Measurements from ENCODE around the gene CHSY1. TPM values are rescaled to one million over a fixed set of nuclear protein-coding genes. Genes with fewer than 3 reads are reported as not detected.

Gene CHSY1
- total RNA-seq, 2 donors from 2014 or later: 91.2 to 93.3 TPM

DNA sequence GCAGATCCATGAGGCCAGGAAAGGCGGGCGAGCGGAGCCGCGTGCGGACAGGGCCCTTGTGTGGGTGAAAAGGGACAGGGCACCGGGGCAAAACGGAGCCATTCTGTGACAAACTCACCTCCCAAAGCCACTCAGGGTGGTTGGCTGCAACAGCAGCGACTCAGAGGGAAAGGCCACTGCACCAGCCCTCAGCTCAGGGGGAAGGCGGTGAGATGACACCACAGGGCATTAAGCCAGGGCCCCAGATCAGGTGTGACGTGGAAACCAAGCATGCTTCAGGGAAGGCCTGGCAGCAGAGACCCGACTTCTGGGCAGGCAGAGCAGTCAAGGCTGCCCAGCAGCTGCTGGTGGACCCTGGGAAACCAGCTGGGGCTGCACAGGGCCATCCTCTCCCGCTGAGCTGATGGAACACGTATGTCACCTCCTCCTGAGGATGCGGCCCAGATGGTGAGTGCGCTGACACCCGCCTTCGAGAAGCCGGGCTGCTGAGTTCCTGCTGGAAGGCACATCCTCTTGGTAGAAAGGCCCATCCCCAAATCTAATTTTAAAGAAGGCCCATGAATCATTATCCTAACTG is 82.3 kb downstream of the CHSY1 start:
- H3K9me3 Mint-ChIP-seq: peaks cover 5% of the 10 kb centered on the region
- no peaks in the 10 kb centered on the region for H3K27me3 Mint-ChIP-seq
- peak overlapping the region; percentile 89 to 97 for H3K27ac Mint-ChIP-seq
- H3K36me3 Mint-ChIP-seq: peaks cover 24% of the 10 kb centered on the region
- no peak for DNase-seq (ENCODE audit: low spot score)
- H3K4me1 Mint-ChIP-seq (ENCODE audit: low read depth in 2 of 2): peaks cover 40 to 45% of the 10 kb centered on the region in 2 donors
- peak overlapping the region; percentile 13 for H3K4me3 Mint-ChIP-seq
- ATAC-seq: no peak

GRCh38 chr15:101168898-101169494 is 82.9 kb downstream of the CHSY1 start:
- peak overlapping the region; percentile 89 to 97 for H3K27ac Mint-ChIP-seq
- peaks cover 28% of the 10 kb centered on the region for H3K36me3 Mint-ChIP-seq
- peak overlapping the region; percentile 75 for H3K4me3 Mint-ChIP-seq
- H3K9me3 Mint-ChIP-seq: peaks cover 9% of the 10 kb centered on the region
- H3K27me3 Mint-ChIP-seq: no peaks in the 10 kb centered on the region
- DNase-seq (ENCODE audit: low spot score) (no peak), ATAC-seq (no peak)
- H3K4me1 Mint-ChIP-seq (ENCODE audit: low read depth in 2 of 2): peaks cover 39 to 40% of the 10 kb centered on the region in 2 donors

DNA sequence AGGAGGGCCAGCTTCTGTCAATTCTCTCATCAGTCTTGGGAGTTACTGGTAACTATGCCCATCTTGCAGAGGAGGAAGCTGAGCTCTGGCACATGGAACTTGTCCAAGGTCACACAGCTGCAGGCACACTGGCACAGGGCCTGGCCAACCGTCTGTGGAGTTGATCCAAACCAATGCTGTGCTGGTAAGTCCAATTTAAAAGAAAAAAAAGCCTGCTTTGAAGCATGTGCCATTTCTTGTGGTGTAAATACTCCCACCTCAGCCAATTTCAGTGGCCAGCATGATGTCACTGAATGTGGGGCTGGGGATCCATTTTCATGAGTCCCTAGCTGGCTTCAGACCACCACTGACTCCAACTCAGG is 83.4 kb downstream of the CHSY1 start:
- Mint-ChIP-seq H3K4me3 (peak overlapping the region; percentile 75), H3K4me1 (ENCODE audit: low read depth in 2 of 2) (peaks cover 36 to 38% of the 10 kb centered on the region in 2 donors), H3K27me3 (no peaks in the 10 kb centered on the region), H3K9me3 (peaks cover 9% of the 10 kb centered on the region), H3K36me3 (peaks cover 28% of the 10 kb centered on the region), H3K27ac (peak overlapping the region; percentile 89 to 97)
- peak in 1 of 2 donors; percentile 15 for ATAC-seq
- no peak for DNase-seq (ENCODE audit: low spot score)

DNA sequence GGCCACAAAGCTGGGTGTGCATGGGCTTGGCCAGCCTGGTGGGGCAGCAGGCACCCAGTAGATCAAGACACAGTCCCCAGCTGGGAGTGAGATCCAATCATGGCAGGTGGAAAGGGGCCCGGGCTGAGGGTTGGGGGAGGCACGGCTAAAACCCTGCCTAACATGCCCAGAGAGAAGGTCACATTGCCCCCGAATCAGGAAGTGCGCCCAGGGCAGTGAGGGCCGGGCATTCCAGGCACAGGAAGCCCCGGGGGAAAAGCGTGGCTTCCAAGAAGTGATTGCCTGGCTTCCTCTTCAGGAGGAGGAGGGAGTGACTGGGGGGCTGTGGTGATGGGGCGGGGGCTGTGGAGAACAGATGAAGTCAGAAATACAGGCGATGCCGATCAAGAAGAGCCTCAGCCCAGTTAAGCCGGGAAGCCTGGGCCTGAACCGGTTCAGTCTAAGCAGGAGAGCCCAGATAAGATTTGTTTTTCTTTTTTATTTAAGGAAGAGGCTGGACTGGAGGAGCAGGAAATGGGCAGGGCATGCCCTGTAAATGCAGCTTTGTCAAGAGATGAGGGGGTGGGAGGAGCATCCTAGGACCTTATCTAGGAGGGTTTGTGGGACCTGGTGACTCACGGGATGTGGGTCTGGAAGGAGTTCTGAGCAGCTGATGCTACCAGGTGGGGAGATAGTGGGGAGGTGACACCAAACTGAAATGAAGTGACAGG is 83.9 kb downstream of the CHSY1 start:
- DNase-seq (ENCODE audit: low spot score) (no peak), ATAC-seq (peak; percentile 90 to 93)
- peak overlapping the region; percentile 75 for H3K4me3 Mint-ChIP-seq
- peaks cover 28% of the 10 kb centered on the region for H3K36me3 Mint-ChIP-seq
- no peaks in the 10 kb centered on the region for H3K27me3 Mint-ChIP-seq
- peaks cover 36 to 38% of the 10 kb centered on the region in 2 donors for H3K4me1 Mint-ChIP-seq (ENCODE audit: low read depth in 2 of 2)
- peaks cover 9% of the 10 kb centered on the region for H3K9me3 Mint-ChIP-seq
- H3K27ac Mint-ChIP-seq: peak overlapping the region; percentile 89 to 97

DNA sequence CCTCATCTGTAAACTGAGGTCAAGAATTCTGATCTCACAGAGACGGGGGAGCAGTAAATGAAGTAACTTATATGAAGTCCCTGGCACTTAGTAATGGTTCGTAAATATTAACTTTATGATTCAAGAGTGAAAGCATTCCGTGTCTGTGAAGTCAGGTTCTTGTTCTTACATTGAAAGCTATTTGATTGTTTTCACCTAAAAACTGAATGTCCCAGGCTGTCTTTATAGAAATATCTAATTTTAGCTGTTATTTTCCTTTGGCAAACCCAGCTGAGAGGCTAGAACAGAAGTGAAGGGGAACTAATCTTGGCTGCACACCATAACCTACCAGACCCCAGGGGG is 84.5 kb downstream of the CHSY1 start:
- peaks cover 9% of the 10 kb centered on the region for H3K9me3 Mint-ChIP-seq
- ATAC-seq: no peak
- peaks cover 34 to 36% of the 10 kb centered on the region in 2 donors for H3K4me1 Mint-ChIP-seq (ENCODE audit: low read depth in 2 of 2)
- peak overlapping the region; percentile 89 to 97 for H3K27ac Mint-ChIP-seq
- no peak for DNase-seq (ENCODE audit: low spot score)
- H3K4me3 Mint-ChIP-seq: peak overlapping the region; percentile 75
- no peaks in the 10 kb centered on the region for H3K27me3 Mint-ChIP-seq
- peaks cover 28% of the 10 kb centered on the region for H3K36me3 Mint-ChIP-seq

- Mint-ChIP-seq H3K9me3 (peaks cover 9% of the 10 kb centered on the region), H3K4me3 (no peak overlapping the region), H3K4me1 (ENCODE audit: low read depth in 2 of 2) (peaks cover 39 to 43% of the 10 kb centered on the region in 2 donors), H3K27ac (peak overlapping the region in 1 of 2 donors; percentile 97), H3K27me3 (no peaks in the 10 kb centered on the region), H3K36me3 (peaks cover 28% of the 10 kb centered on the region)
- DNase-seq (ENCODE audit: low spot score) (no peak), ATAC-seq (no peak)
Measured at GRCh38 chr15:101165905-101166471, 85.9 kb downstream of the CHSY1 start.

- Mint-ChIP-seq H3K4me1 (ENCODE audit: low read depth in 2 of 2) (peaks cover 43 to 45% of the 10 kb centered on the region in 2 donors), H3K27me3 (no peaks in the 10 kb centered on the region), H3K9me3 (peaks cover 9% of the 10 kb centered on the region), H3K36me3 (peaks cover 28% of the 10 kb centered on the region), H3K4me3 (no peak overlapping the region), H3K27ac (peak overlapping the region in 1 of 2 donors; percentile 21)
- DNase-seq (ENCODE audit: low spot score) (no peak), ATAC-seq (no peak)
Measured at GRCh38 chr15:101162701-101163483, 89.0 kb downstream of the CHSY1 start.

GRCh38 chr15:101161656-101162055 is 90.2 kb downstream of the CHSY1 start:
- peak in 1 of 2 donors; percentile 78 for ATAC-seq
- Mint-ChIP-seq H3K4me1 (ENCODE audit: low read depth in 2 of 2) (peaks cover 34 to 35% of the 10 kb centered on the region in 2 donors), H3K36me3 (peaks cover 20% of the 10 kb centered on the region), H3K9me3 (peaks cover 9% of the 10 kb centered on the region), H3K27ac (peak overlapping the region in 1 of 2 donors; percentile 19), H3K4me3 (peak overlapping the region; percentile 36), H3K27me3 (no peaks in the 10 kb centered on the region)
- DNase-seq (ENCODE audit: low spot score): no peak

- ATAC-seq (no peak), DNase-seq (ENCODE audit: low spot score) (no peak)
- peaks cover 7% of the 10 kb centered on the region for H3K36me3 Mint-ChIP-seq
- no peaks in the 10 kb centered on the region for H3K27me3 Mint-ChIP-seq
- H3K9me3 Mint-ChIP-seq: peaks cover 5% of the 10 kb centered on the region
- peak overlapping the region; percentile 4 to 38 for H3K27ac Mint-ChIP-seq
- H3K4me3 Mint-ChIP-seq: no peak overlapping the region
- peaks cover 31 to 34% of the 10 kb centered on the region in 2 donors for H3K4me1 Mint-ChIP-seq (ENCODE audit: low read depth in 2 of 2)
Measured at GRCh38 chr15:101159936-101160815, 91.7 kb downstream of the CHSY1 start.

DNA sequence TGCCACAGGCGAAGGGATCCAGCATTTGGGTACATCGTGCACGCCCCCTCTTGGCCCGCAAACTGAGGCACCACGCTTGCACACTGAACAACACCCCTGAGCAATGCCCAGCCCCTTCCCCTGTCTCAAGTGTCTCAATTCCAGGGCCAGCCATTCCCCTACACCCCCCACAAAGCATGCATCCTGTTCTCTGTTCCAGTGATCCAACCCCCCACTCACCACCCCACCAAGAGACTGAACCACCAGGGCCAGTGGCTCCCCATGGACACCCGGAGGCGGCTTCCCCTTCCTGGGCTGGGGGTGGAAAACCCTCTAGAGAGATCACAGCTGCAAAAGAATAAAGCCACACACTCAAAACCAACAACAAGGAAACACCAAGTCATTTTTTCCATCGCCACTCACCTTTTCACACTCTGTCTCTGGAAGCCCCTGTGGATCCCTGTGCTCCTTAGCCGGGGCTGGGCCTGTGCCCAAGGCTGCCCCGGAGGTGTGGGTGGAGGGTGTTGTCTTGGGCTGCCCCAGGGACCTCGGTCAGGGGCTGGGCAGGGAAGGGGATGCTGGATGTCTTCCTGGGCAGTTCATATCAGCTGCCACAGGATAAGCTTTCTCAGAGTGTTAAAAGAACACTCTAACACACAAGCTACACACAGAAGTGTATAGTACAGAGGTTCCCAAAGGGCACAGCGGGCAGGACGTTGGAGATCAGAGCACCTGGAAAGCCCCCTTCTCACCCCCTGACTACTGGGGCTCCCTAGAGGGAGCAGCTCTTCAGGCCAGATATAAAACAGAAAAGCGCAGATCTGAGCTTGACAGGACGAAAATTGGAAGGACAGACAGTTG is 92.5 kb downstream of the CHSY1 start:
- H3K27ac Mint-ChIP-seq: peak overlapping the region; percentile 4 to 38

DNA sequence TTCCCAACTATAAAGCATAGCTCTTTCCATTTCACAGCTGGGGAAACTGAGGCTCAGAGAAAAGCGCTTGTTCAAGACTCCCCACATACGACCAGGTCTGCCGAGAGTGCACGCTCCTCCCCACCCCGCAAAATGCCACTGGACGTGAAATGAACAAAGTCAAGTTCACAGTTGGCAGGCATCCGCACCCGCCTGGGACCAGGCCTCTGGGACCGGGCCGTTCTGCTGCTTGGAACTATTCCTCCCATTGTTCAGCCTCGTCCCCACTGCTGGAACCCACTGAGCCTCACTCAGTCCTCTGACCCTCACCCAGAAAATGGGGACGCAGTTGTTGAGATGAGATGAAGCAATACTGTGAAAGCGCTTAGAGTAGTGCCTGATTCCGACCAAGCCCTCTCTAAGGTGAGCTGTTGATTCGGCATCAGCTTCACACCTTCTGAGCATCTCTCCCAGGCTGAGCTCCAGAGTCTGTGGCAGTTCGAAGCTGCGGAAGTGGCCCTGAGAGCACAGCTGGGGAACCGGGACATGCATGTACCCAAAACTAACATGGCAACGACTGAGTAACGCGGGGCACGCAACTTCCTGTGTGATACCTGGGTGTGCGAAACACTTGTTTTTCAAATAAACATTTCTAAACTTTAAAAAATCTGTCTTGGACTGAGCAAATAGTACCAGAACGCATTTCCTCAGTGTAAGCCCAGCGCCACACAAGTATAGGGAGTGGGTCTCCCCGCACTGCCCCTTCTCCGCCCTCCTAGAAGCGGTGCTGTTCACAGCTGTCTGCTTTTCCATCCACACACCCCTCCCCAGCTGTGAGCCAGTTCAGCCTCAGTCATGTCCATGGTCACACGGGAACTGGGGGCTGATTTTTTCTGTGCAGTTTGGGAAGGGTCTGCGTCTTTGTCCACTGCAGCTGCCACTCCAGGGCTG is 93.4 kb downstream of the CHSY1 start:
- ATAC-seq (peak in 1 of 2 donors; percentile 51), DNase-seq (ENCODE audit: low spot score) (peak; percentile 48)
- Mint-ChIP-seq H3K27ac (peak overlapping the region in 1 of 2 donors; percentile 39), H3K4me1 (ENCODE audit: low read depth in 2 of 2) (peaks cover 28 to 34% of the 10 kb centered on the region in 2 donors), H3K9me3 (no peaks in the 10 kb centered on the region), H3K4me3 (no peak overlapping the region), H3K36me3 (no peaks in the 10 kb centered on the region), H3K27me3 (no peaks in the 10 kb centered on the region)

More for the DNA sequence above, 92.5 kb downstream of the CHSY1 start:
- DNase-seq (ENCODE audit: low spot score) (peak; percentile 58), ATAC-seq (peak; percentile 45 to 63)
- Mint-ChIP-seq H3K4me1 (ENCODE audit: low read depth in 2 of 2) (peaks cover 30 to 34% of the 10 kb centered on the region in 2 donors), H3K9me3 (peaks cover 2% of the 10 kb centered on the region), H3K27me3 (no peaks in the 10 kb centered on the region), H3K36me3 (peaks cover 2% of the 10 kb centered on the region), H3K4me3 (no peak overlapping the region)
